Activated T-cell treated with anti-CD3 and anti-CD28 coated beads for 4 hours (primary cell): ENCODE data around the gene ANKH.
"Not testable (repeated sequence)": the region's sequence is repeated elsewhere in the genome, so short reads cannot be mapped to it uniquely, and the experiment has no call there.

Source experiments
- DNase-seq: peaks from one replicate; pipeline ENCODE4 v3.0.0-alpha.2; 2020

Gene ANKH

GRCh38 chr5:14882658-14883580 lies 11.3 kb upstream of the ANKH start:
- no peak for DNase-seq

DNA sequence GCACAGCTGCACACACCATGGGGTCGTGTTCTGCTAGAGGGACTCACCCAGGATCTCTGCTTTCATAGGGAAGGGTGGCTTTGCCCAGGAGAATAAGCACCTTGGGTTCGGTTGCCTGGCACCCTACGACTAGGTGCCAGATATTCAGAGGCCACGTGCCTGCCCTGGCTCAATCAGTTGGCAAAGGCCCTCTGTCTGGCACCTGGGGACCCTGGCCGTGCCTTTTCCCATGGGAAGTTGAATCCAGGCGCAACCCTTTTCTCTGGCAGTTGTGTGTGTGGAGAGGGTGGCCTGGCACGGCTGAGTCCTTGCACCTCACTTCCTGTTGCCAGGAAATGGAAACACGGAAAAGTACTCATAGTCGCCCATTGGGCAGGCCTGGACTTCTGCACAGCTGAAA lies 10.2 kb upstream of the ANKH start:
- no peak for DNase-seq

GRCh38 chr5:14880688-14881087 lies 9.1 kb upstream of the ANKH start:
- DNase-seq: no peak

DNA sequence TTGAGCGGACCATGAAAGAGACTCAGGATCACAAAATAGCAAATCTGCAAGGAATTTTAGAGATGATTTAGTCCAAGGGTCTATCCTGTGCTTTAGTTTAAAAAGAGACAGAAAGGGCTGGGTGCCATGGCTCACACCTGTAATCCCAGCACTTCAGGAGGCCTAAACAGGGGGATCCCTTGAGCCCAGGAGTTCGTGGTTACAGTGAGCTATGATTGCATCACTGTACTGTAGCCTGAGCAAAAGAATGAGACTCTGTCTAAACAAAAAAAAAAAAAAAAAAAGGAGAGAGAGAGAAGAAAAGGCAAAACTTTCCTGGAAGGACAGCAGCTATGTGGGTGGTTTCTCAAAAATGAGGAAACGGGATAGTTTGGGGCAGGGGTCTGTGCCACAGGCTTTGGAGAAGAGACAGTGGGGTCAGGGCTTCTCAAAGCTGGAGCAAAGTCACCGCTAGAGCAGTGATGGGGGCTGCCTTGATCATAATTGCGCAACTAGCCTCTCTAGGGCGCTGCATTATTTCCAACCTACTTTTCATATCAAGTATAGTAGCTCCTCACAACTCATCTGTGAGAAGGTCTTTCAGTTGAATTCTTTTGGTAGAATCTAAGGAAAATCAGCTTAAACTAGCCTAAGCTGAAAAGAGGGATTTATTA lies 8.5 kb upstream of the ANKH start:
- no peak for DNase-seq

DNA sequence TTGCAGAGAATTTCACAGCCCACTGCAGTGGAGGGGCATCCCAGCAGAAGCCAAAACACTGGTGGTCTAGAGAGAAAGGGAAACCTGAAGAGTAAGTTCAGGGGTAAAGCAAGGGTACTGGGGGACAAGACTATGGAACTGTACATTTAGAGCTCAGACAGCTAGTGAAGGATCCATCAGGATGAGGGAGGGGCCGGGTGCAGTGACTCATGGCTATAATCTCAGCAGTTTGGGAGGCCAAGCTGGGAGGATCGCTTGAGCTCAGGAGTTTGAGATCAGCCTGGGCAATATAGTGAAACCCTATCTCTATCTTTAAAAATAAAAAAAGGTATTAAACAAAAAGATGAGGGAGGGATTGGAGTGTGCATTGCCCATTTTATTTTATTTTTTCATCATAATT lies 7.8 kb upstream of the ANKH start:
- no peak for DNase-seq

GRCh38 chr5:14878192-14878591 lies 6.6 kb upstream of the ANKH start:
- DNase-seq: not testable (repeated sequence)

DNA sequence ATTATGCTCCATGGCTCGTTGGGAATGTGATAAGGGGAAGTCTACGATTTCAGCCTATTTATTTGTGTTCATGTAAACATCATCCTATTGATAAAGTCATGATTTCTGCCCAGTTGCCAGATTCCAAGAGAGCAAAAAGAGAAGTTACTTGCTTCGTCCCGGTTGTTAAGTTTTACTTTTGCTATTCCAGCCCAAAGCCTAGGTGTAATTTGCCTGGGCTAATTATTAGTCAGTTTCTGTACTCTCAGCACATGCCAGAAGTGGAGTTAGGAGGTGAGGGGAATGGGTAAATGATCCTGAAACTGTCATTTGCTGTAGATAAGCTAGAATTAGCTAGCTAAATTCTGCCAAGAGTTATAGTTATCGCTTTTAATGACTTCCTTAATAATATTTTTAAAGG lies 4.5 kb upstream of the ANKH start:
- DNase-seq: no peak

GRCh38 chr5:14873790-14874189 lies 2.2 kb upstream of the ANKH start:
- DNase-seq: no peak

DNA sequence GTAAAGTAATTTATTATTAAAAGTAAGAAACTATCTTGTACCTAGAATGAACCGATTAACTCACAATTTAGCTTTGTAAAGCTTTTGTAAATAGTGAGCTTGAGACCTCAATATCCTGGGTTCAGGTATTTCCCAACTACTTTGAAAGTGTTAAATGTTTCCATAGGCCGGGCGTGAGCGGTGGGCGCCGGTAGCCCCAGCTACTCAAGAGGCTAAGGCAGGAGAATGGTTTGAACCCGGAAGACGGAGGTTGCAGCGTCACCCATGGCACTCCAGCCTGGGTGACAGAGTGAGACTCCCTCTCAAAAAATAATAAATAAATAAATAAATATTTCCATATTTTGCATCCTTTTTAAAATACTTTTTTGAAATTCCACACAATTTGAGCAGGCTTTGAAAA lies 1.5 kb upstream of the ANKH start:
- no peak for DNase-seq

DNA sequence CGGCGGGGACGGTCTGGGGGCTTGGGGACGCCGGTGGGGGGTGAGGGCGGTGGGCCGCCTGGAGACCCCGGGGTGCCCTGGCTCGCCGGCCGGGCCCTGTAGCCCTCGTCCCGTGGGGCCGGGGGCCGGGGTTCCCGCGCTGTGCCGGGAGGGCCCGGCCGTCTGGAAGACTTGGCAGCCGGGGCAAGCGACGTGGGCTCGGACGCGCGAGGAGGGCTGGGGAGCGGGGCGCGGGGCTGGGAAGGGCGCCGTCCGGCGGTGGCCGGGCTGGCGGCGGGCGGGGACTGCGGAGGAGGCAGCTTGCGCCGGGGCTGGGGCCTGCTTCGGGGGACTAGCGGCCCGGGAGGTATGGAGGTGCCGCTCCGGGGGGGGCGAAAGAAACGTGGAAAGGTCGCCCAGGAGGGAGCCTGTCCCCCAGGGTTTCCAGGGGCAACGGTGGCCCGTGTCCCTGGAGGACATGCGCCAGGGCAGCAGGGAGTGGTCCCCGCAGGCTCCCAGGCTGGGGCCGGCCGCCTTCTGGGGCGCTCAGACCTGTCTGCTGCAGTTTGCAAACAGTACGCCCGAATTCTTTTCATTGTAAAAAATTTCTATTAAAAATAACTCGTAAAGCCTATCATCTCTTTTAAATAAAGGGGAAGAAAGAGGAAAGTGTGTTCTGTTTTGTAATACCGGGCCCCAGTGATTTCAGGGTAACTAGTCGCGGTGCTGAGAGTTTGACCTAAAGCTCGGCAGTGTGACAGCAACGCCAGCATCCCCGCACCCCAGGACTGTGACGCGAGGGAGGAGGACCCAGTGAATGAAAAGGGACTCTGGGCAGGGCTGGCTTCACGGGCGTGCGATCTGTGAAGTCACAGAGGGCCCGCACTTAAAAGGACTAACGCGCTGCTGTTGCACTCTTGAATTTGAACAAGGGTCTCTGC lies 752 bp upstream of the ANKH start:
- DNase-seq: peak; percentile 31

GRCh38 chr5:14870337-14871213 lies 1.0 kb downstream of the ANKH start:
- peak; percentile 64 for DNase-seq

DNA sequence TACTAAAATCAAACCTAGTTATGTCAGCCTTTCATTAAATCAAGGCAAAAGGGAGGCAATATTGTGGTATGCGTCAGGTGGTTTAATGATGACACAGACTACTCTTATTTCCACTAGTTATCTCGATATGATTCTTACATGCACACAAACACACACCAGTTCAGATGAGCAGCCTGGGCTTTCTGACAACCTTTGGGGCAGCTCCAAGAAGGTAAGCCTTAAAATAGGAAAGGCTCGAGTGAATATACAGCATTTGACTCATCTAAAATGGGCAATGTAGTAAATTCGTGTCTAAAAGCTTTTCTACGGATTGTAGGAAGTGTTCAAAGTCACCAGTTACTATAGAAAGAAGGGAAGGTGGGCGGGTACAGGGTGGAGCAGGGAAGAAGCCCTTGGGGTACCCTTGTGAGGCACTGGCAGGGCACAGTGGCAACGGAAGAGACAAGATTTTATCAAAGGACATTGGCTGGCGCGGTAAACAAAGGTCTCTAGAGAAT lies 1.9 kb downstream of the ANKH start:
- no peak for DNase-seq

GRCh38 chr5:14869233-14869632 lies 2.3 kb downstream of the ANKH start:
- no peak for DNase-seq

GRCh38 chr5:14868771-14869170 lies 2.8 kb downstream of the ANKH start:
- DNase-seq: no peak

DNA sequence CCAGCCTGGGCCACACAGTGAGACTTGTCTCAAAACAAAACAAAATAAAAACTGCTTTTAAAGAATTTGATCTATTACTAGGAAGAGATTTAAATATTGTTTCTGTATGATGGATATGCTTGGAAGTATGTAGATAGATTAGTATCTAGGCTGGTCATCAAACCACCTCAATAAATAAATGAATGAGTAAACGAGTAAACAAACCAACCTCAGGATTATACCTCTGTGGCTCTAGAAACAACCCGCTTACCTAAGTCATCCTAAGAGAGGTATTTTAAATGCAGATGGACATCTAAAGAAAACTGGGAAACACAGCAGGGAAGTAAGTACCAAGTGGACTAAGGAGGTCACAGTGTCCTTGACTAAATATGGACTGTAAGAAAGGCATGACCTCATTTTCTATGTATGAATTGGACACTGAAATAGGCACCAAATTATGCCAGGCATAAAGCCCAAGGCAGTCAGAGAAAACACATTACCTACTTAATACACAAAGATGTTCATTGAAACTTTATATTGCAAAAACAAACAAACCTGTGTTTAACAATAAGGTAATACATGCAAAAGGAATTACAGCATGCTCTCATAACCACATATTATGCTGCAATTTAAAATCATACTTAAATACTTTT lies 7.3 kb downstream of the ANKH start:
- DNase-seq: no peak

DNA sequence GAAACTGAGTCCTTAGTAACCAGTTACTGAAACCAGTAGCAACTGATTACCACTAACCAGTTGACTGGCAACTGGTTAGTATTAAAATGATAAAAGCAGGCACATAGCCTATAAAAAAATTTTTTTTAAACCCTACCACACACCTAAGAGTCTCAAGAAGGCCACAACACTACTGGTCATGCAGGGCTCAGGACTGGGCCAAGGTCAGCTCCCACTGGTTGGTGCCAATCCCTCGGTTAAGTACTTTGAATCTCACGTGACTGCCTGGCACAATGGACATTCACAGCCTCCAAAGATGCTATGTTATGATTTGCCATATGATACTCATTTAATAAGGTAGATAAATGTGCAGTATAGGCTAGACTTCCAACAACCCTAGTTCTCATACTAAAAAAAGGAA lies 8.5 kb downstream of the ANKH start:
- DNase-seq: no peak

DNA sequence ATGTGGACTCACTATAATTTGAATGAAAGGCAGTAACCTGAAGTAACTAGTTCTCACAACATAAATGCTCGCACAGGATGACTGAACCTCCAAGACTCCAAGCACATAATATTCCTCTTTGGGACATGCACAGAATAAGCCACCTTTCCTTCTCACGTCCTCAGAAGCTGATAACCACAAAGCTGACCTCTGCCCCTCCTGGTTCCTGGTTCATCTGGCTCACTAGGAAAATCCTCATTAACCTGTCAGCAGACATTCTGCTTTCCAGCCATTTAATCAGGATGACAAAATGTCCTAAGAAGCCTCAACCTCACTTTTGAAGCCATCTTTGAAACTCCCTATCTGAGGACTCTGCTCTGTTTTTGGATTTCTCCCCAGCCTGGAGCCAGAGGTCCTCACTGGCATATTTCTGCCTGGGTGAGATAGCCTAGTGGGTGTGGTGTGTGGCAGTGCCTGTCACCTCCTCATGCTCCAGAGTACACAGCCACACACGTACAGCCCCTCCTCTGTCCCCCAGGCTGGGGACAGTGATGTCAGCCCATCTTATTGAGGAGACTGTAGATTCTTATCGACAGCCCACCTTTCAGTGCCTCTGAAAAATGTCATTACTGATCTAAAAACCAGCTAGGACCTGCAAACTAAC lies 10.3 kb downstream of the ANKH start:
- DNase-seq: no peak

DNA sequence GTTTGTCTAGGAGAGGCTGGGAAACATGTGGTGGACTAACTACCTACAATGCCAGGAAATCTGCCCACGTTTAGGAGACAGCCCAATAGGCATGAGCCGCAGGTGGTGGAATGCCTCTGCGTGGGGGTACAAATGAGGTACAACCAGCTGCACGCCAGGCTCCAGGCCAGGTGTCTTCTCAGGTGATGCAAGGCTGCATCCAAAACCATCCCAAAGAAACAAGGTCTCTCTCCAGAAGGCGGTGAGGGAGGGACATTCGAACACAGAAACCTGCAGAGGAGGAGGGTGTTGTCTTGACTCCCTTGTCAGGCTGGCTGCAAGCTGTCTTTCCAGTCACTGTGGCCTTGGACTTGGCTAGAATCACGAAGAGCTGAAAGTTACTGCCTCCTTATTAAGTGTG lies 11.6 kb downstream of the ANKH start:
- DNase-seq: no peak

DNA sequence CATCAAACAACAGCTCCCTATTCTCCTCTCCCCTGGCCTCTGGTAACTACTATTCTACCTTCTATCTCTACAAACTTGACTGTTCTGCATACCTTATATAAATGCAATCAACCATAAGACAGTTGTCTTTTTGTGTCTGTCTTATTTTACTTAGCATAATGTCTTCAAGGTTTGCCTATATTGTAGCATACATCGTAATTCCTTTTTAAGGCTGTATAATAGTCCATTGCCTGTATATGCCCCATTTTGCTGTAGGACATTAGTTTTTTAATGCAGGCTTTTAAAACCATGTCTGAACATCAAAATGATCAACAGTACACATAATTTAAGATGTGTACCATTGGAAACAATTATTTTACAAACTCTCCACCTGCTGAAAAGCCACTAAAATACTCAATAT lies 12.4 kb downstream of the ANKH start:
- DNase-seq: no peak

GRCh38 chr5:14855366-14855765 lies 16.2 kb downstream of the ANKH start:
- no peak for DNase-seq

GRCh38 chr5:14854799-14855198 lies 16.8 kb downstream of the ANKH start:
- DNase-seq: no peak
